ENCODE measurements around the gene PCBD2. TPM values are rescaled to one million over a fixed set of nuclear protein-coding genes. Genes with fewer than 3 reads are reported as not detected.
A peak's percentile ranks its signal among the peaks of the same experiment; 100 is the strongest.

Gene PCBD2
- total and polyA plus RNA-seq, 5 donors from 2014 or later, result 10.3 to 12.5 (median 10.6) TPM

DNA sequence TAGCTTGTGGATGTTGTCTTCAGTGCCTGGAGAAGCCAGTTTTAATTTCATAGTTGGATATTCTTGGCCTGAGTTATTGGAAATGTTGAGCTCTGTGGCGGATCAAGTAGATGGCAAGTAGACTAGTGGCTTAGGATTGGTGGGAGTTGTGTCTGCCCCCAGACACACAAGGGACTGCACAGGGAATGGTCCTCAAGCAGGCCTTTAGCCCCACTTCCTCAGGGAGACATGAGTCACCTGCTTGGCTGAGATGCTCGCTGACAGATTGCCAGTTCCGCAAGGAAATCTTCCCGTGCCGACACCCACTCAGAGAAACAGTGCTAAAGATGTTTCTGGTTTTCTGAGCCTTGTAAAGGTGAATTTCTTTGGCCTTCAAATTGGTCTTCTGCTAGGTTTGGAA lies 44.0 kb downstream of the PCBD2 start:
- no peaks in the 10 kb centered on the region for H3K36me3 ChIP-seq (ENCODE audit: control insufficient read depth, insufficient read depth, low read length)
- H3K9me3 ChIP-seq (ENCODE audit: control insufficient read depth in 2 of 2, low read length in 2 of 2), result peaks cover 0 to 1% of the 10 kb centered on the region in 2 experiments
- peaks cover 0 to 6% (median 0%) of the 10 kb centered on the region in 4 donors for H3K4me1 Mint-ChIP-seq
- H3K27me3 Mint-ChIP-seq, result no peaks in the 10 kb centered on the region
- H3K27ac Mint-ChIP-seq, result no peak overlapping the region
- no peak overlapping the region for H3K27ac ChIP-seq (ENCODE audit: insufficient read depth, low read length, poor library complexity, severe bottlenecking)
- H3K27me3 ChIP-seq (ENCODE audit: control insufficient read depth, insufficient read depth, low read length), result no peaks in the 10 kb centered on the region
- no peak overlapping the region for H3K4me3 Mint-ChIP-seq
- DNase-seq (no peak), ATAC-seq (ENCODE audit: low read depth in 2 of 2) (no peak)
- H3K4me3 ChIP-seq (ENCODE audit: low read depth, low read length), result no peak overlapping the region
- no peaks in the 10 kb centered on the region for H3K36me3 Mint-ChIP-seq
- H3K4me1 ChIP-seq (ENCODE audit: control insufficient read depth, insufficient read depth, low read length, poor library complexity, severe bottlenecking), result no peaks in the 10 kb centered on the region
- H3K9me3 Mint-ChIP-seq, result no peaks in the 10 kb centered on the region

- no peaks in the 10 kb centered on the region for H3K27me3 Mint-ChIP-seq
- DNase-seq (no peak), ATAC-seq (ENCODE audit: low read depth in 2 of 2) (no peak)
- peaks cover 4 to 6% of the 10 kb centered on the region in 2 experiments for H3K9me3 ChIP-seq (ENCODE audit: control insufficient read depth in 2 of 2, low read length in 2 of 2)
- H3K4me1 Mint-ChIP-seq, result peaks cover 0 to 6% (median 0%) of the 10 kb centered on the region in 4 donors
- peaks cover 2% of the 10 kb centered on the region for H3K36me3 Mint-ChIP-seq
- H3K27me3 ChIP-seq (ENCODE audit: control insufficient read depth, insufficient read depth, low read length), result no peaks in the 10 kb centered on the region
- no peak overlapping the region for H3K4me3 ChIP-seq (ENCODE audit: low read depth, low read length)
- no peaks in the 10 kb centered on the region for H3K4me1 ChIP-seq (ENCODE audit: control insufficient read depth, insufficient read depth, low read length, poor library complexity, severe bottlenecking)
- H3K27ac ChIP-seq (ENCODE audit: insufficient read depth, low read length, poor library complexity, severe bottlenecking), result no peak overlapping the region
- H3K9me3 Mint-ChIP-seq, result peaks cover 0 to 3% (median 0%) of the 10 kb centered on the region in 7 donors
- H3K4me3 Mint-ChIP-seq, result no peak overlapping the region
- no peak overlapping the region for H3K27ac Mint-ChIP-seq
- no peaks in the 10 kb centered on the region for H3K36me3 ChIP-seq (ENCODE audit: control insufficient read depth, insufficient read depth, low read length)
These were observed 44.4 kb downstream of the PCBD2 start for GRCh38 chr5:134949316-134949715.

DNA sequence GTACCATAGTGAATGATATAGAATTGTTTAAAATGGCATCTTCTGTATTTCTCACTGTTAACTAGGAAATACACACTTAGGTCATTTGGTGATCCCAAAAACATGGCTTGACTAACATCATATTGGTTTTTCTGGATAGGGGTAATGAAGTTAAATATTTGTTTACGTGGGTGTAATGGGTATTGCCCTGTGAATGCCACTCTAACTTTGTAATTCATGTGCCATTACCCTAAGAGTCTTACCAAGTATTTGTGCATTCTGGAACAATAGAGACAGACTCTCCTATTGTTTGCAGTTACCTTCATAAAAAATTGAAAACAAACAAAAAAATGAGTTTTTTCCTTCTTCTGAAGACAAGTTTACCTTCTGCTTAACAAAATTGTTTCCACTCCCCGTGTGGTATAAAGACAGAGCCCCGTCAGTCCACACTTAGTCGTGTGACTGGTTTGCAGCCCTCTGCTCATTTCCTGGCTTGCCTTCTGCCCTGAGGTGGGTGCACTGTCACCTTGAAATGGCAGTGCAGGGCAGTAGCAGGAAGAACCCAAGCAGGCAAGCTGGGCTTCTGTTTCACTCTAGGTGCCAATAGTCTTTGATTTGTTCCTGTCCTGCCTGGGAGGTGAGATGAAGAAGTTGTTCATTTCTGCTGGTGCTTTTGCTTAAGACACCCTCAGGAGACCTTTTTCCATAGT lies 53.1 kb downstream of the PCBD2 start:
- peaks cover 9% of the 10 kb centered on the region for H3K36me3 ChIP-seq (ENCODE audit: control insufficient read depth, insufficient read depth, low read length)
- no peak overlapping the region for H3K27ac ChIP-seq (ENCODE audit: insufficient read depth, low read length, poor library complexity, severe bottlenecking)
- peaks cover 6 to 11% of the 10 kb centered on the region in 2 experiments for H3K9me3 ChIP-seq (ENCODE audit: control insufficient read depth in 2 of 2, low read length in 2 of 2)
- Mint-ChIP-seq H3K27me3 (no peaks in the 10 kb centered on the region), H3K4me3 (no peak overlapping the region), H3K36me3 (peaks cover 25% of the 10 kb centered on the region), H3K27ac (peak overlapping the region in 2 of 3 donors; percentile 26 to 54), H3K4me1 (peaks cover 0 to 4% (median 1%) of the 10 kb centered on the region in 4 donors), H3K9me3 (peaks cover 0 to 11% (median 4%) of the 10 kb centered on the region in 7 donors)
- ATAC-seq (ENCODE audit: low read depth in 2 of 2) (no peak), DNase-seq (peak in 1 of 3 donors; percentile 16)
- no peak overlapping the region for H3K4me3 ChIP-seq (ENCODE audit: low read depth, low read length)
- H3K4me1 ChIP-seq (ENCODE audit: control insufficient read depth, insufficient read depth, low read length, poor library complexity, severe bottlenecking), result no peaks in the 10 kb centered on the region
- H3K27me3 ChIP-seq (ENCODE audit: control insufficient read depth, insufficient read depth, low read length), result no peaks in the 10 kb centered on the region

- H3K4me1 ChIP-seq (ENCODE audit: control insufficient read depth, insufficient read depth, low read length, poor library complexity, severe bottlenecking), result no peaks in the 10 kb centered on the region
- peaks cover 9% of the 10 kb centered on the region for H3K36me3 ChIP-seq (ENCODE audit: control insufficient read depth, insufficient read depth, low read length)
- no peaks in the 10 kb centered on the region for H3K27me3 ChIP-seq (ENCODE audit: control insufficient read depth, insufficient read depth, low read length)
- DNase-seq (no peak), ATAC-seq (ENCODE audit: low read depth in 2 of 2) (no peak)
- peaks cover 0 to 6% (median 4%) of the 10 kb centered on the region in 4 donors for H3K4me1 Mint-ChIP-seq
- peaks cover 6 to 11% of the 10 kb centered on the region in 2 experiments for H3K9me3 ChIP-seq (ENCODE audit: control insufficient read depth in 2 of 2, low read length in 2 of 2)
- H3K4me3 Mint-ChIP-seq, result no peak overlapping the region
- peaks cover 0 to 11% (median 4%) of the 10 kb centered on the region in 7 donors for H3K9me3 Mint-ChIP-seq
- H3K36me3 Mint-ChIP-seq, result peaks cover 25% of the 10 kb centered on the region
- no peak overlapping the region for H3K4me3 ChIP-seq (ENCODE audit: low read depth, low read length)
- no peaks in the 10 kb centered on the region for H3K27me3 Mint-ChIP-seq
- no peak overlapping the region for H3K27ac ChIP-seq (ENCODE audit: insufficient read depth, low read length, poor library complexity, severe bottlenecking)
- H3K27ac Mint-ChIP-seq, result no peak overlapping the region
These were observed 53.8 kb downstream of the PCBD2 start for GRCh38 chr5:134958755-134959154.

- H3K4me1 Mint-ChIP-seq, result peaks cover 6 to 22% (median 14%) of the 10 kb centered on the region in 4 donors
- no peak for ATAC-seq (ENCODE audit: low read depth in 2 of 2)
- H3K27ac Mint-ChIP-seq, result no peak overlapping the region
These were observed 58.2 kb downstream of the PCBD2 start for GRCh38 chr5:134963098-134963497.

DNA sequence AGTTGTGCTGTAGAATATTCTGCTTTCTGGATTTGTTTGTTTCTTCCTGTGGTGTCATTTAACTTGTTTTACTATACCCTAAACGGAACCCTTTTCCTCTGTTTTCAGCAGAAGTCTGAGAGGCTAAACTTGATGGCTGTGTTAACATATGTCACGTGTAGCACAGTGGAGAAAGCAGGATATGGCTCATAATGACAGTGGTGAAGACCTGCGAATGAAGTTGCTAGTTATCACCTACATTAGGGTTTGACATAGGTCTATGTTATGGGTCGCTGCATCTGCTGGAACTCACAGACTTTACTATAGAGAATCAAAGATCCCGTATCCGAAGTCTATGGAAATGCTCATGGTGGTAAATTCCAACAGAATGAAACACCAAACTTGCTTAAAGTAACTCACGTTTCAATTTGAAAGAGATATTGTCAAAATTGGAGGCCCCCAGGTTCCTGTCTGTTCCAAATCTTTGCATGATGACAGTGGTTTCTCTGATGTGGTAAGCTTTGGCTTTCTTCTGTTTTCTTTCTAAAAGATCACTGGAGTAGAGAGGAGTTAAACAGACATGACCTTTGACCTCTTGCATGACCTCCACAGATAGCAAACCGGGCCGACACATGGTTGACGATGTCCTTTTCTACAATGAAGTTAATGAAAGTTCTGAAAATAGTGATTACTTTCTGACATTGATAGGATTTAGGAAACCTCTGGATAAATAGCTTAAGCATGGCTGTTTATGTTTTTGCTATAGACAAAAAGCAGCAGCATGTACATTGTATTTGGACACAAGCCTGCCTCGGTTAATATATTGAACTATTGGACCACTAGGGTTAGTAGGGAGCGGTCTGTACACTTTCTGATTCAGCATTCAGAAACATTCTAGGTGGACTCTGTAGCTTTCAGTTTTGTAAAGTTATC lies 59.7 kb downstream of the PCBD2 start:
- Histone ChIP-seq H3K4me1 (ENCODE audit: control insufficient read depth, insufficient read depth, low read length, poor library complexity, severe bottlenecking) (peaks cover 6% of the 10 kb centered on the region), H3K36me3 (ENCODE audit: control insufficient read depth, insufficient read depth, low read length) (peaks cover 9% of the 10 kb centered on the region), H3K27ac (ENCODE audit: insufficient read depth, low read length, poor library complexity, severe bottlenecking) (no peak overlapping the region), H3K4me3 (ENCODE audit: low read depth, low read length) (no peak overlapping the region), H3K9me3 (ENCODE audit: control insufficient read depth in 2 of 2, low read length in 2 of 2) (no peaks in the 10 kb centered on the region), H3K27me3 (ENCODE audit: control insufficient read depth, insufficient read depth, low read length) (no peaks in the 10 kb centered on the region)
- ATAC-seq (ENCODE audit: low read depth in 2 of 2), result peak; percentile 53
- Mint-ChIP-seq H3K27ac (peak overlapping the region; percentile 16 to 86 (median 53)), H3K4me3 (peak overlapping the region in 1 of 4 donors; percentile 5), H3K4me1 (peaks cover 6 to 20% (median 16%) of the 10 kb centered on the region in 4 donors), H3K36me3 (peaks cover 29% of the 10 kb centered on the region), H3K9me3 (no peaks in the 10 kb centered on the region), H3K27me3 (no peaks in the 10 kb centered on the region)
- DNase-seq, result peak in 2 of 3 donors; percentile 20 to 41

More at GRCh38 chr5:134963098-134963497, 58.2 kb downstream of the PCBD2 start:
- no peak overlapping the region for H3K27ac ChIP-seq (ENCODE audit: insufficient read depth, low read length, poor library complexity, severe bottlenecking)
- no peaks in the 10 kb centered on the region for H3K9me3 ChIP-seq (ENCODE audit: control insufficient read depth in 2 of 2, low read length in 2 of 2)
- peaks cover 9% of the 10 kb centered on the region for H3K36me3 ChIP-seq (ENCODE audit: control insufficient read depth, insufficient read depth, low read length)
- no peak overlapping the region for H3K4me3 ChIP-seq (ENCODE audit: low read depth, low read length)
- no peak for DNase-seq
- peaks cover 29% of the 10 kb centered on the region for H3K36me3 Mint-ChIP-seq
- H3K27me3 Mint-ChIP-seq, result no peaks in the 10 kb centered on the region
- H3K27me3 ChIP-seq (ENCODE audit: control insufficient read depth, insufficient read depth, low read length), result no peaks in the 10 kb centered on the region
- H3K4me1 ChIP-seq (ENCODE audit: control insufficient read depth, insufficient read depth, low read length, poor library complexity, severe bottlenecking), result peaks cover 6% of the 10 kb centered on the region
- H3K9me3 Mint-ChIP-seq, result no peaks in the 10 kb centered on the region
- no peak overlapping the region for H3K4me3 Mint-ChIP-seq

DNA sequence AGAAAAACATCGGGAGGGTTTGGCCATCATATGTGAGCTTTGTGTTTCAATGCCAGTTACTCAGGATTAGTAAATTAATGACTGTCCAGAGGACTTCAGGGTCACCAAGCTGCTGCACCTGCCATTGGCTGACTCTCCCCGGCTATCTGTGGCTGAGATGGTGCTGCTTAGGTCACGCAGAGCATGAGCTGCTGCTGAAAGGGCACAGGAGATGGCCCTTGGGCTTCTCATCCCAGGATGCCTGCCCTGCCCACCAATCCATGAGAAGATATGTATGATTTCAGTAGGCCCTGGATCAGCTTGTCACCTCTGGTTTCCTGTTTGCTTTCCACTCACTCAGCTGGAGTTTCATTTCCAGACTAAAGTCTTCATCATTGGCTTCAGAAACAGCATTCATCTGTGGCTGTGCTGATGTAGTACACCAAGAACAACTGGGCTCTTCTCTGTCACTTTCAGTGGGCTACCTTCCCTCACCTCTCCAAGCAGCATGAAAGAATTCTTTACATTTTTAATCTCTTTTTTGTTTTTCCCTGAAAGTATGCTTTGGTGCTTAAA lies 60.4 kb downstream of the PCBD2 start:
- no peaks in the 10 kb centered on the region for H3K9me3 ChIP-seq (ENCODE audit: control insufficient read depth in 2 of 2, low read length in 2 of 2)
- H3K27ac Mint-ChIP-seq, result peak overlapping the region in 1 of 3 donors; percentile 86
- H3K4me3 Mint-ChIP-seq, result no peak overlapping the region
- no peaks in the 10 kb centered on the region for H3K27me3 ChIP-seq (ENCODE audit: control insufficient read depth, insufficient read depth, low read length)
- no peak overlapping the region for H3K4me3 ChIP-seq (ENCODE audit: low read depth, low read length)
- H3K27ac ChIP-seq (ENCODE audit: insufficient read depth, low read length, poor library complexity, severe bottlenecking), result no peak overlapping the region
- H3K27me3 Mint-ChIP-seq, result no peaks in the 10 kb centered on the region
- ATAC-seq (ENCODE audit: low read depth in 2 of 2) (no peak), DNase-seq (no peak)
- H3K36me3 Mint-ChIP-seq, result peaks cover 27% of the 10 kb centered on the region
- H3K36me3 ChIP-seq (ENCODE audit: control insufficient read depth, insufficient read depth, low read length), result peaks cover 10% of the 10 kb centered on the region
- H3K9me3 Mint-ChIP-seq, result no peaks in the 10 kb centered on the region
- H3K4me1 Mint-ChIP-seq, result peaks cover 6 to 20% (median 16%) of the 10 kb centered on the region in 4 donors
- H3K4me1 ChIP-seq (ENCODE audit: control insufficient read depth, insufficient read depth, low read length, poor library complexity, severe bottlenecking), result peaks cover 6% of the 10 kb centered on the region
